ENCODE data around the gene WDR35. TPM values are rescaled to one million over a fixed set of nuclear protein-coding genes. Genes with fewer than 3 reads are reported as not detected.

Gene WDR35
- total RNA-seq, 1 donor: 21.0 TPM

- DNase-seq (ENCODE audit: low read depth): peak; percentile 2
- no peak for TF ChIP-seq CTCF (IDR thresholded peaks at IDR 0.05; ENCODE audit: insufficient read depth, low read length)
- H3K4me3 ChIP-seq (ENCODE audit: low read depth, low read length): no peak overlapping the region
These were observed 10.0 kb downstream of the WDR35 start for GRCh38 chr2:19979932-19980331.

- no peak overlapping the region for H3K4me3 ChIP-seq (ENCODE audit: low read depth, low read length)
- DNase-seq (ENCODE audit: low read depth): no peak
- TF ChIP-seq CTCF (IDR thresholded peaks at IDR 0.05; ENCODE audit: insufficient read depth, low read length): no peak
These were observed 16.4 kb downstream of the WDR35 start for GRCh38 chr2:19973466-19973865.

- no peak overlapping the region for H3K4me3 ChIP-seq (ENCODE audit: low read depth, low read length)
- TF ChIP-seq CTCF (IDR thresholded peaks at IDR 0.05; ENCODE audit: insufficient read depth, low read length): no peak
- no peak for DNase-seq (ENCODE audit: low read depth)
These were observed 18.2 kb downstream of the WDR35 start for GRCh38 chr2:19971691-19972090.

- H3K4me3 ChIP-seq (ENCODE audit: low read depth, low read length): no peak overlapping the region
- no peak for DNase-seq (ENCODE audit: low read depth)
- no peak for TF ChIP-seq CTCF (IDR thresholded peaks at IDR 0.05; ENCODE audit: insufficient read depth, low read length)
These were observed 26.5 kb downstream of the WDR35 start for GRCh38 chr2:19963386-19963785.

GRCh38 chr2:19955544-19956422, 34.1 kb downstream of the WDR35 start:
- DNase-seq (ENCODE audit: low read depth): peak; percentile 77
- peak; percentile 77 for TF ChIP-seq CTCF (IDR thresholded peaks at IDR 0.05; ENCODE audit: insufficient read depth, low read length)
- H3K4me3 ChIP-seq (ENCODE audit: low read depth, low read length): no peak overlapping the region

GRCh38 chr2:19949071-19949470, 40.8 kb downstream of the WDR35 start:
- peak; percentile 71 for DNase-seq (ENCODE audit: low read depth)
- no peak for TF ChIP-seq CTCF (IDR thresholded peaks at IDR 0.05; ENCODE audit: insufficient read depth, low read length)
- no peak overlapping the region for H3K4me3 ChIP-seq (ENCODE audit: low read depth, low read length)

Measured in fibroblast of the aortic adventitia (primary cell).